ENCODE data around the gene BRD3OS.

The BRD3OS gene

GRCh38 chr9:134032456-134033222 is 7.4 kb downstream of the BRD3OS start:
- Histone ChIP-seq H3K27me3 (ENCODE audit: low read depth, low read length) (no peaks in the 10 kb centered on the region), H3K79me2 (ENCODE audit: low read length) (no peaks in the 10 kb centered on the region), H3K9me3 (ENCODE audit: insufficient read depth, low read length) (no peaks in the 10 kb centered on the region), H3K4me1 (ENCODE audit: low read length) (no peaks in the 10 kb centered on the region), H3K9ac (ENCODE audit: low read length) (no peak overlapping the region), H2AFZ (ENCODE audit: low read depth, low read length) (no peak overlapping the region), H4K20me1 (ENCODE audit: insufficient read depth, low read length) (0 out of 2 replicates have a peak, but pooled peaks cover 2% of the 10 kb centered on the region), H3K36me3 (replicated peaks; ENCODE audit: low read depth, low read length) (peaks cover 18% of the 10 kb centered on the region), H3K4me2 (ENCODE audit: low read length) (no peak overlapping the region), H3K4me3 (ENCODE audit: low read length) (no peak overlapping the region), H3K27ac (ENCODE audit: low read length) (no peak overlapping the region)
- TF ChIP-seq EZH2phosphoT487 (IDR thresholded peaks at IDR 0.05; ENCODE audit: low read depth) = no peak
- TF ChIP-seq, protein P1, sequence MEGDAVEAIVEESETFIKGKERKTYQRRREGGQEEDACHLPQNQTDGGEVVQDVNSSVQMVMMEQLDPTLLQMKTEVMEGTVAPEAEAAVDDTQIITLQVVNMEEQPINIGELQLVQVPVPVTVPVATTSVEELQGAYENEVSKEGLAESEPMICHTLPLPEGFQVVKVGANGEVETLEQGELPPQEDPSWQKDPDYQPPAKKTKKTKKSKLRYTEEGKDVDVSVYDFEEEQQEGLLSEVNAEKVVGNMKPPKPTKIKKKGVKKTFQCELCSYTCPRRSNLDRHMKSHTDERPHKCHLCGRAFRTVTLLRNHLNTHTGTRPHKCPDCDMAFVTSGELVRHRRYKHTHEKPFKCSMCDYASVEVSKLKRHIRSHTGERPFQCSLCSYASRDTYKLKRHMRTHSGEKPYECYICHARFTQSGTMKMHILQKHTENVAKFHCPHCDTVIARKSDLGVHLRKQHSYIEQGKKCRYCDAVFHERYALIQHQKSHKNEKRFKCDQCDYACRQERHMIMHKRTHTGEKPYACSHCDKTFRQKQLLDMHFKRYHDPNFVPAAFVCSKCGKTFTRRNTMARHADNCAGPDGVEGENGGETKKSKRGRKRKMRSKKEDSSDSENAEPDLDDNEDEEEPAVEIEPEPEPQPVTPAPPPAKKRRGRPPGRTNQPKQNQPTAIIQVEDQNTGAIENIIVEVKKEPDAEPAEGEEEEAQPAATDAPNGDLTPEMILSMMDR (IDR thresholded peaks at IDR 0.05; ENCODE audit: low read depth, low read length) = no peak

GRCh38 chr9:134033516-134034214 is 8.4 kb downstream of the BRD3OS start:
- Histone ChIP-seq H3K79me2 (ENCODE audit: low read length) (no peaks in the 10 kb centered on the region), H3K36me3 (replicated peaks; ENCODE audit: low read depth, low read length) (peaks cover 26% of the 10 kb centered on the region), H2AFZ (ENCODE audit: low read depth, low read length) (no peak overlapping the region), H3K4me2 (ENCODE audit: low read length) (no peak overlapping the region), H3K27me3 (ENCODE audit: low read depth, low read length) (no peaks in the 10 kb centered on the region), H4K20me1 (ENCODE audit: insufficient read depth, low read length) (0 out of 2 replicates have a peak, but pooled peaks cover 1% of the 10 kb centered on the region), H3K9ac (ENCODE audit: low read length) (no peak overlapping the region), H3K27ac (ENCODE audit: low read length) (no peak overlapping the region), H3K4me3 (ENCODE audit: low read length) (no peak overlapping the region), H3K9me3 (ENCODE audit: insufficient read depth, low read length) (no peaks in the 10 kb centered on the region), H3K4me1 (ENCODE audit: low read length) (no peaks in the 10 kb centered on the region)
- TF ChIP-seq, protein P1 (IDR thresholded peaks at IDR 0.05; ENCODE audit: low read depth, low read length) = no peak
- TF ChIP-seq EZH2phosphoT487 (IDR thresholded peaks at IDR 0.05; ENCODE audit: low read depth) = no peak

DNA sequence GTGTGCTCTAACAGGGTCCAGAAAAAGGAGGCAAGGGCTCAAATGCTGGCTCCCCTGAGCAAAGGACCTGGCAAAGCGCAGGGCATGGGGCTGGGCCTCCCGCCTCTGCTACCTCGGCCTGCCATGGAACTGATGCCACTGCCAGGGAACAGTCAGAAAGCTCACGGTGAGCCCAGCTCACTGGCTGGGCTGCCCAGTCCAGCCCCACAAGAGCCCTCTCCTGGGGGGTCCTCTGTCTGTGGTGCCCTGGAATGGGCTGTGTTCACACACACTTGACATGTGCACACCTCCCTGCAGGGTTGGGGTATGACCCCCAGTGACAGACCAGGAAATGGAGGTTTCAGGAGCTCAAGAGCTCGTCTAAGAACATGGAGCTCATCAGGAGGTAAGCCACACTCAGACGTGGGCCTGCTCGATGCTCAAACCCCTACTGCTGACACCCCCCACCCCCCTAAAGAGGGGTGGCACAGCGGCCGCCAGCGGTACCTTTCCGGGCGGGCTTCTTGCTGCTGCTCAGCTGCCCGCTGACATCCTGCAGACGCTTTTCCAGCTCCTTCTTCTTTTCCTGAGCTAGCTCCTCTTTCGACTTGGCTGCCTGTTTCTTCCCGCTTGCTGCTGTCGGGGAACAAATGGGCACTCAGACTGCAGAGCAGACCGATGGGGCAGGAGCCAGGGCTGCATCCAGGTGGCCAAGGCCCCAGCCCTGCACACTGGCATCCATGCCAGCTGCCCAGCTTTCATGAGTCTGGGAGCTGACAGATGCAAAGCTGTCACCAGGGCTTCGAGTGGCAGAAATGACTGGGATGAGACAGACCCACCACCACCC is 9.1 kb downstream of the BRD3OS start:
- peaks cover 30% of the 10 kb centered on the region for H3K36me3 ChIP-seq (replicated peaks; ENCODE audit: low read depth, low read length)
- no peak overlapping the region for H3K27ac ChIP-seq (ENCODE audit: low read length)
- no peaks in the 10 kb centered on the region for H3K27me3 ChIP-seq (ENCODE audit: low read depth, low read length)
- no peaks in the 10 kb centered on the region for H3K4me1 ChIP-seq (ENCODE audit: low read length)
- H3K9me3 ChIP-seq (ENCODE audit: insufficient read depth, low read length) = no peaks in the 10 kb centered on the region
- no peaks in the 10 kb centered on the region for H4K20me1 ChIP-seq (ENCODE audit: insufficient read depth, low read length)
- H2AFZ ChIP-seq (ENCODE audit: low read depth, low read length) = no peak overlapping the region
- TF ChIP-seq, protein P1 (IDR thresholded peaks at IDR 0.05; ENCODE audit: low read depth, low read length) = no peak
- no peak for TF ChIP-seq EZH2phosphoT487 (IDR thresholded peaks at IDR 0.05; ENCODE audit: low read depth)
- no peak overlapping the region for H3K9ac ChIP-seq (ENCODE audit: low read length)
- no peaks in the 10 kb centered on the region for H3K79me2 ChIP-seq (ENCODE audit: low read length)
- H3K4me3 ChIP-seq (ENCODE audit: low read length) = no peak overlapping the region
- no peak overlapping the region for H3K4me2 ChIP-seq (ENCODE audit: low read length)

Measured in OCI-LY3 (cell line).